Measurements from ENCODE around the gene OSBPL7. TPM values are rescaled to one million over a fixed set of nuclear protein-coding genes. Genes with fewer than 3 reads are reported as not detected.

OSBPL7 gene
- total and polyA plus RNA-seq, 8 donors = 7.9 to 330 (median 43.9) TPM

DNA sequence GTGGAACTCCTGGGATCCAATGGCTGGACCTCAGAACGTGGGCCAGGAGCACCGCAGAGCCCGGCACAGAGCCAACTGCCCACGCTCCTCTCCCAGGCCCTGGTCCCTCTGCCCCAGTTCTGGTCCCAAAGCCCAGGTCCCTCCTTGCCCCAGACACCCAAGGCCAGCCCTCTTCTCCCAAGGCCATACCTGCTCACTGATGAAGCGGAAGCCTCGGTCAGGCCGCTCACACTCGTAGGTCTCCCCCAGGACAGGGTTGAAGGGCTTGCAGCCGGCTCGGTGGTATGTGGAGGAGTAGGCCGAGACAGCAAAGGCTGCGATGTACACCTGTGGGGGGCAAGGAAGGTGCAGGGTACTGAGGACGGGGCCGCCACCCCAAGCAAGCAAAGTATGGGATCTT lies 8.5 kb downstream of the OSBPL7 start:
- Histone ChIP-seq H3K4me1 (peaks cover 32 to 61% (median 45%) of the 10 kb centered on the region in 4 donors), H3K4me3 (no peak overlapping the region), H3K9me3 (no peaks in the 10 kb centered on the region), H3K36me3 (peaks cover 71 to 100% (median 94%) of the 10 kb centered on the region in 4 donors), H3K27me3 (no peaks in the 10 kb centered on the region), H3K27ac (peak overlapping the region in 2 of 5 donors; percentile 0 to 85)
- intact Hi-C loops (cut with DNase I; ENCODE audit: low total_unique reads) = no loop called here
- WGBS, 5 donors = 91 to 95% (median 94%) methylated on average over 11 to 14 of the region's 14 CpGs
- TF ChIP-seq POLR2A (IDR thresholded peaks at IDR 0.05) (no peak), POLR2AphosphoS5 (IDR thresholded peaks at IDR 0.05) (no peak), EP300 (IDR thresholded peaks at IDR 0.05) (no peak)
- TF ChIP-seq, protein P1, sequence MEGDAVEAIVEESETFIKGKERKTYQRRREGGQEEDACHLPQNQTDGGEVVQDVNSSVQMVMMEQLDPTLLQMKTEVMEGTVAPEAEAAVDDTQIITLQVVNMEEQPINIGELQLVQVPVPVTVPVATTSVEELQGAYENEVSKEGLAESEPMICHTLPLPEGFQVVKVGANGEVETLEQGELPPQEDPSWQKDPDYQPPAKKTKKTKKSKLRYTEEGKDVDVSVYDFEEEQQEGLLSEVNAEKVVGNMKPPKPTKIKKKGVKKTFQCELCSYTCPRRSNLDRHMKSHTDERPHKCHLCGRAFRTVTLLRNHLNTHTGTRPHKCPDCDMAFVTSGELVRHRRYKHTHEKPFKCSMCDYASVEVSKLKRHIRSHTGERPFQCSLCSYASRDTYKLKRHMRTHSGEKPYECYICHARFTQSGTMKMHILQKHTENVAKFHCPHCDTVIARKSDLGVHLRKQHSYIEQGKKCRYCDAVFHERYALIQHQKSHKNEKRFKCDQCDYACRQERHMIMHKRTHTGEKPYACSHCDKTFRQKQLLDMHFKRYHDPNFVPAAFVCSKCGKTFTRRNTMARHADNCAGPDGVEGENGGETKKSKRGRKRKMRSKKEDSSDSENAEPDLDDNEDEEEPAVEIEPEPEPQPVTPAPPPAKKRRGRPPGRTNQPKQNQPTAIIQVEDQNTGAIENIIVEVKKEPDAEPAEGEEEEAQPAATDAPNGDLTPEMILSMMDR (IDR thresholded peaks at IDR 0.05) = no peak
- DNase-seq = peak in 1 of 2 donors; percentile 2

GRCh38 chr17:47812146-47812920 lies 9.3 kb downstream of the OSBPL7 start:
- no peak for TF ChIP-seq POLR2AphosphoS5 (IDR thresholded peaks at IDR 0.05)
- no peak for TF ChIP-seq POLR2A (IDR thresholded peaks at IDR 0.05)
- TF ChIP-seq, protein P1 (IDR thresholded peaks at IDR 0.05) = no peak
- no peak for TF ChIP-seq EP300 (IDR thresholded peaks at IDR 0.05)
- H3K4me3 ChIP-seq = no peak overlapping the region
- no peaks in the 10 kb centered on the region for H3K27me3 ChIP-seq
- H3K36me3 ChIP-seq = peaks cover 71 to 100% (median 94%) of the 10 kb centered on the region in 4 donors
- peak overlapping the region in 3 of 5 donors; percentile 0 to 85 (median 79) for H3K27ac ChIP-seq
- H3K9me3 ChIP-seq = no peaks in the 10 kb centered on the region
- intact Hi-C loops (cut with DNase I; ENCODE audit: low total_unique reads) = no loop called here
- peaks cover 32 to 61% (median 45%) of the 10 kb centered on the region in 4 donors for H3K4me1 ChIP-seq
- peak in 1 of 2 donors; percentile 2 for DNase-seq
- WGBS, 5 donors = 72 to 78% (median 76%) methylated on average over 17 to 18 of the region's 18 CpGs

DNA sequence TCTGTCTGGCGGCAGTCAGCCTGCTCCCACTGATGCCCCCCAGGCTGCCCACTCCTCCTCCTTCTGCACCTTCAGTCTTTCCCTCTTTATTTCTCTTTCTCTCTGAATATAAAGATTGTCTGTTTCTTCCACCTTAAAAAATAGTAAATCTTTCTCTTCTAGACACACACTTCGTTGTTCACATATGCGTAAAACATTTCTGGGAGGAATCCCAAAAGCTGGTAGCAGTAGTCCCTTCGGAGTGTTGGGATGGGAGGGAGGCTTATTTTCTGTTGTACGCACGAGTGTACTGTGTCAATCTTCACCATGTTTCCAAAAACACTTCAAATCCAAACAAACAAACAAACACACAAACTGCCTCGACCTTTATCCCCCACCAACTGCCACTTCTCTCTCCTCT lies 9.9 kb downstream of the OSBPL7 start:
- WGBS, 5 donors = 42 to 75% (median 61%) methylated on average over 7 of the region's 7 CpGs
- intact Hi-C loops (cut with DNase I; ENCODE audit: low total_unique reads) = no loop called here
- Histone ChIP-seq H3K36me3 (peaks cover 71 to 100% (median 94%) of the 10 kb centered on the region in 4 donors), H3K4me1 (peaks cover 32 to 61% (median 45%) of the 10 kb centered on the region in 4 donors), H3K9me3 (no peaks in the 10 kb centered on the region), H3K27me3 (no peaks in the 10 kb centered on the region), H3K27ac (peak overlapping the region; percentile 77 to 85 (median 79)), H3K4me3 (no peak overlapping the region)
- TF ChIP-seq POLR2A (IDR thresholded peaks at IDR 0.05) (no peak), POLR2AphosphoS5 (IDR thresholded peaks at IDR 0.05) (no peak), EP300 (IDR thresholded peaks at IDR 0.05) (no peak)
- TF ChIP-seq, protein P1 (IDR thresholded peaks at IDR 0.05) = no peak
- peak in 1 of 2 donors; percentile 0 for DNase-seq

GRCh38 chr17:47810901-47811635 lies 10.5 kb downstream of the OSBPL7 start:
- Histone ChIP-seq H3K9me3 (no peaks in the 10 kb centered on the region), H3K4me3 (no peak overlapping the region), H3K36me3 (peaks cover 69 to 100% (median 94%) of the 10 kb centered on the region in 4 donors), H3K27me3 (no peaks in the 10 kb centered on the region), H3K4me1 (peaks cover 32 to 55% (median 45%) of the 10 kb centered on the region in 4 donors), H3K27ac (peak overlapping the region; percentile 77 to 85 (median 79))
- 38 to 70% (median 50%) methylated on average over 9 of the region's 9 CpGs for WGBS, 5 donors
- intact Hi-C loops (cut with DNase I; ENCODE audit: low total_unique reads) = no loop called here
- TF ChIP-seq POLR2AphosphoS5 (IDR thresholded peaks at IDR 0.05) (no peak), EP300 (IDR thresholded peaks at IDR 0.05) (no peak), POLR2A (IDR thresholded peaks at IDR 0.05) (no peak)
- peak; percentile 49 to 54 for DNase-seq
